Thyroid gland (tissue), 4 donors: ENCODE measurements around the gene CYB561D1. TPM values are rescaled to one million over a fixed set of nuclear protein-coding genes. Genes with fewer than 3 reads are reported as not detected.

Experiments used
- DNase-seq, 2 donors: peaks; one replicate each; pipeline ENCODE4 v3.0.0-alpha.2; 2019
- H3K27ac ChIP-seq, 3 donors: fragments of 200-600 bp; sonication (generic); 1 replicate in 2 of 3; 2 replicates in 1 of 3; pipeline ENCODE4 v1.5.1; 2016 to 2019; ENCODE audit warnings: mild to moderate bottlenecking in 1 of 3, moderate library complexity in 1 of 3
- H3K27me3 ChIP-seq: fragments of 200-600 bp; sonication (generic); one replicate; pipeline ENCODE4 v1.5.1; 2019
- H3K36me3 ChIP-seq, 2 donors: fragments of 200-600 bp; sonication (generic); one replicate each; pipeline ENCODE4 v1.5.1; 2016 to 2019
- H3K4me1 ChIP-seq, 2 donors: fragments of 200-600 bp; sonication (generic); one replicate each; pipeline ENCODE4 v1.5.1; 2017 to 2019
- H3K4me3 ChIP-seq, 3 donors: fragments of 200-600 bp; sonication (generic); replicated peaks in 1 of 3; 1 replicate in 2 of 3; 2 replicates in 1 of 3; pipeline ENCODE4 v1.5.1; 2016; ENCODE audit warnings: mild to moderate bottlenecking in 1 of 3
- H3K9me3 ChIP-seq: fragments of 200-600 bp; sonication (generic); one replicate; pipeline ENCODE4 v1.5.1; 2017
- CTCF ChIP-seq, 6 experiments: fragments of 200-600 bp in 3 of 6; fragments of 450-650 bp in 3 of 6; sonication (generic) in 3 of 6; IDR thresholded peaks; one replicate each; pipeline ENCODE4 v1.5.1; 2016 to 2019; ENCODE audit warnings: antibody characterized with exemption in 6 of 6, mild to moderate bottlenecking in 2 of 6, inconsistent platforms in 1 of 6, moderate library complexity in 1 of 6
- POLR2A ChIP-seq, 2 donors: fragments of 450-650 bp; IDR thresholded peaks; one replicate each; pipeline ENCODE4 v1.6.1; 2017; ENCODE audit warnings: antibody characterized with exemption in 2 of 2, mild to moderate bottlenecking in 2 of 2, moderate library complexity in 1 of 2
- WGBS, 2 donors: methylation state at CpG; one replicate each; pipeline ENCODE4 v1.1.5; 2017; 5-methylcytosine and 5-hydroxymethylcytosine counted together
- intact Hi-C: fragments of 100-400 bp; cut with DNase I; formaldehyde crosslinking; loops from one replicate; pipeline ENCODE4 v1.15.1; 2023
- total RNA-seq, 4 donors: library from RNA; depleted of rRNA; stranded (reverse); fragments of >200 nt; gene quantifications; one replicate each; pipeline ENCODE4 v1.2.3, GENCODE V29; 2016

CYB561D1 gene
- total RNA-seq, 4 donors from 2014 or later: 8.1 to 16.0 (median 12.2) TPM

GRCh38 chr1:109457819-109458218 is 36.1 kb upstream of the CYB561D1 start:
- WGBS, 2 donors: 89% methylated on average over 4 of the region's 4 CpGs
- Histone ChIP-seq H3K4me3 (no peak overlapping the region), H3K36me3 (no peaks in the 10 kb centered on the region), H3K9me3 (no peaks in the 10 kb centered on the region), H3K27ac (no peak overlapping the region), H3K4me1 (no peaks in the 10 kb centered on the region), H3K27me3 (no peaks in the 10 kb centered on the region)
- TF ChIP-seq POLR2A (IDR thresholded peaks at IDR 0.05) (no peak), CTCF (IDR thresholded peaks at IDR 0.05) (no peak)
- DNase-seq: no peak
- intact Hi-C loops: no loop called here

GRCh38 chr1:109466125-109466451 is 27.8 kb upstream of the CYB561D1 start:
- Histone ChIP-seq H3K4me1 (peaks cover 15% of the 10 kb centered on the region in 2 donors), H3K4me3 (peak overlapping the region; percentile 34 to 69 (median 65)), H3K27ac (peak overlapping the region; percentile 66 to 93 (median 73)), H3K36me3 (no peaks in the 10 kb centered on the region), H3K27me3 (no peaks in the 10 kb centered on the region), H3K9me3 (no peaks in the 10 kb centered on the region)
- WGBS, 2 donors: 7 to 8% methylated on average over 15 to 24 of the region's 24 CpGs
- intact Hi-C loops: no loop called here
- DNase-seq: no peak
- TF ChIP-seq CTCF (IDR thresholded peaks at IDR 0.05) (no peak), POLR2A (IDR thresholded peaks at IDR 0.05) (no peak)

- H3K27me3 ChIP-seq: no peaks in the 10 kb centered on the region
- peak within 1 kb of the TSS; percentile 66 to 93 (median 73) for H3K27ac ChIP-seq
- H3K9me3 ChIP-seq: no peaks in the 10 kb centered on the region
- 0% methylated on average over 5 to 42 of the region's 88 CpGs for WGBS, 2 donors
- peaks cover 15% of the 10 kb centered on the region in 2 donors for H3K4me1 ChIP-seq
- intact Hi-C loops: no loop called here
- TF ChIP-seq POLR2A (IDR thresholded peaks at IDR 0.05) (peak in 1 of 2 donors; percentile 67), CTCF (IDR thresholded peaks at IDR 0.05) (peak in 1 of 6 experiments; percentile 2)
- H3K4me3 ChIP-seq: peak within 1 kb of the TSS; percentile 34 to 69 (median 65)
- DNase-seq: peak; percentile 81
- H3K36me3 ChIP-seq: no peaks in the 10 kb centered on the region
These were observed 27.2 kb upstream of the CYB561D1 start, which contains the start of gene SYPL2 for GRCh38 chr1:109466452-109467300. TSS of gene SYPL2 (plus strand) at chr1:109466546. CDS start at chr1:109466844, 298 bp downstream.

- 16 to 20% methylated on average over 17 to 22 of the region's 23 CpGs for WGBS, 2 donors
- DNase-seq: no peak
- peak overlapping the region in 1 of 3 donors; percentile 65 for H3K4me3 ChIP-seq
- H3K4me1 ChIP-seq: peaks cover 15% of the 10 kb centered on the region in 2 donors
- no peaks in the 10 kb centered on the region for H3K36me3 ChIP-seq
- H3K9me3 ChIP-seq: no peaks in the 10 kb centered on the region
- H3K27ac ChIP-seq: peak overlapping the region in 2 of 3 donors; percentile 43 to 93
- TF ChIP-seq POLR2A (IDR thresholded peaks at IDR 0.05) (no peak), CTCF (IDR thresholded peaks at IDR 0.05) (no peak)
- intact Hi-C loops: no loop called here
- no peaks in the 10 kb centered on the region for H3K27me3 ChIP-seq
These were observed 26.6 kb upstream of the CYB561D1 start for GRCh38 chr1:109467301-109467777.

GRCh38 chr1:109468061-109468460 is 25.8 kb upstream of the CYB561D1 start:
- H3K36me3 ChIP-seq: no peaks in the 10 kb centered on the region
- no peaks in the 10 kb centered on the region for H3K9me3 ChIP-seq
- no peak for DNase-seq
- no peak overlapping the region for H3K4me3 ChIP-seq
- H3K27ac ChIP-seq: peak overlapping the region in 1 of 3 donors; percentile 4
- TF ChIP-seq POLR2A (IDR thresholded peaks at IDR 0.05): no peak
- no peak for TF ChIP-seq CTCF (IDR thresholded peaks at IDR 0.05)
- 100% methylated on average over 1 of the region's 1 CpG for WGBS, 2 donors
- no peaks in the 10 kb centered on the region for H3K27me3 ChIP-seq
- H3K4me1 ChIP-seq: peaks cover 15% of the 10 kb centered on the region in 2 donors
- intact Hi-C loops: no loop called here
